ENCODE data around the gene CEMIP.

Gene CEMIP

DNA sequence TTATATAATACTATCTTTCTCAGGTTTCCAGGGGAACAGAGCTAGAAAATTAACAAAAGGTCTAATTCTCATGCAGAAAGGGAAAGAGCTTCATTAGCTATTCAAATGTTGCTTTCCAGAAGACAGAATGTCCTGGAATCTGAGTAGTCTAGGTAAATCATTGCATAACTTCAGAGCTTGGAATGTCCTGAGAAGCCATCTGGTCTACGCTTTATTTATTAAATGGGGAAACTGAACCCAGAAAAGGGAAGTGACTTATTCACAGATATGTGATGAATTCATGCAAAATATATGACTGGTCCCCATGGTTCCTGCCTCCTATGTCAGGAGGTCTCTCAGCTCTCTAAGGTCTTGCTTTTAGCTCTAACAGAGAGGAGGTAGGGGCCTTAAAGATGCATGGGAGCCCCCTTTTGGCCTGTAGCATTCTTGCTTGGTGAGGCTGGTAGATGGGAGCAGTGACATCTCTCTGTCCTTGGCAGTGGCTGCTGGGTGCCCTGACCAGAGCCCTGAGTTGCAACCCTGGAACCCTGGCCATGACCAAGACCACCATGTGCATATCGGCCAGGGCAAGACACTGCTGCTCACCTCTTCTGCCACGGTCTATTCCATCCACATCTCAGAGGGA, 99.2 kb downstream of the CEMIP start:
- DNase-seq (ENCODE audit: low read depth, low spot score) = no peak
- H3K4me3 ChIP-seq (ENCODE audit: low read depth, low read length) = no peak overlapping the region
- TF ChIP-seq, protein P1, sequence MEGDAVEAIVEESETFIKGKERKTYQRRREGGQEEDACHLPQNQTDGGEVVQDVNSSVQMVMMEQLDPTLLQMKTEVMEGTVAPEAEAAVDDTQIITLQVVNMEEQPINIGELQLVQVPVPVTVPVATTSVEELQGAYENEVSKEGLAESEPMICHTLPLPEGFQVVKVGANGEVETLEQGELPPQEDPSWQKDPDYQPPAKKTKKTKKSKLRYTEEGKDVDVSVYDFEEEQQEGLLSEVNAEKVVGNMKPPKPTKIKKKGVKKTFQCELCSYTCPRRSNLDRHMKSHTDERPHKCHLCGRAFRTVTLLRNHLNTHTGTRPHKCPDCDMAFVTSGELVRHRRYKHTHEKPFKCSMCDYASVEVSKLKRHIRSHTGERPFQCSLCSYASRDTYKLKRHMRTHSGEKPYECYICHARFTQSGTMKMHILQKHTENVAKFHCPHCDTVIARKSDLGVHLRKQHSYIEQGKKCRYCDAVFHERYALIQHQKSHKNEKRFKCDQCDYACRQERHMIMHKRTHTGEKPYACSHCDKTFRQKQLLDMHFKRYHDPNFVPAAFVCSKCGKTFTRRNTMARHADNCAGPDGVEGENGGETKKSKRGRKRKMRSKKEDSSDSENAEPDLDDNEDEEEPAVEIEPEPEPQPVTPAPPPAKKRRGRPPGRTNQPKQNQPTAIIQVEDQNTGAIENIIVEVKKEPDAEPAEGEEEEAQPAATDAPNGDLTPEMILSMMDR (IDR thresholded peaks at IDR 0.05; ENCODE audit: low read depth, low read length) = no peak
- in situ Hi-C loops (cut with HindIII; ENCODE audit: low sequenced_read_pairs) = no loop called here

DNA sequence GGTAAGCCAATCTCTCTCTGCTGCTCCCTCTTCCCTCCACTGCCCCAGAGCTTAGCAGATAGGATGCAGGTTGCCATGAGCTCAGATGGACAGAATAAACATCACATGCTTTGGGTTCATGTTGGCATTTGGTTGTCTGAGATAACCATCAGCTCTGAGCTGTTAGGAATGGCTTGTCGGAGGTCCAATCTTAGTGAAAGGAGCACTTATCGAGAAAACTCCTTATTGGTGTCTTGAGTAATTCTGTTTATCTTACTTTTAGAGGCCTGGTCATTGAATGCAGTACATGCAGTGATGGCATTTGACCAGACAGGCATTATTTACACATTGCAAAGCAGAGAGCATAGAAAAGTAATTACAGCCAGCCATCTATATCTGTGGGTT, 99.7 kb downstream of the CEMIP start:
- in situ Hi-C loops (cut with HindIII; ENCODE audit: low sequenced_read_pairs) = no loop called here
- no peak overlapping the region for H3K4me3 ChIP-seq (ENCODE audit: low read depth, low read length)
- TF ChIP-seq, protein P1 (IDR thresholded peaks at IDR 0.05; ENCODE audit: low read depth, low read length) = no peak
- no peak for DNase-seq (ENCODE audit: low read depth, low spot score)

DNA sequence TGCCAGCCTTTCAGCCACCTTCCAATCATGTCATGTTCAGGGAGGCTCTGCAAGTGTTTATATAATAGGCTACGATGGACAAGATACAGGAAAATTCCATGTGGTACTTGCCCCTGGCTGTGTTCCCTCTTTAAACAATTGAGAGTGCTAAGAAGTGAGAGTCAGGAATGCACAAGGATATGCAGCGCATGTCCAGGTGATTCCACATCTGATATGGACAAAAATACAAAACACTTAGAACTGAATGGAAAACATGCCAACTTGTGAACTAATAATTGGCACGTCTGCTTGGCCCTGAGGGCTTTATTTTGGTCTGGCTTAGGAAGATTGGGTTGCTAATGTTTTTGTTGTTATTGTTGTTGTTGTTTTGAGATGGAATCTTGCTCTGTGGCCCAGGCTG, 100.9 kb downstream of the CEMIP start:
- TF ChIP-seq, protein P1 (IDR thresholded peaks at IDR 0.05; ENCODE audit: low read depth, low read length) = no peak
- in situ Hi-C loops (cut with HindIII; ENCODE audit: low sequenced_read_pairs) = no loop called here
- DNase-seq (ENCODE audit: low read depth, low spot score) = no peak
- no peak overlapping the region for H3K4me3 ChIP-seq (ENCODE audit: low read depth, low read length)

GRCh38 chr15:80883641-80884040, 104.5 kb downstream of the CEMIP start:
- DNase-seq (ENCODE audit: low read depth, low spot score) = no peak
- H3K4me3 ChIP-seq (ENCODE audit: low read depth, low read length) = no peak overlapping the region
- in situ Hi-C loops (cut with HindIII; ENCODE audit: low sequenced_read_pairs) = no loop called here
- TF ChIP-seq, protein P1 (IDR thresholded peaks at IDR 0.05; ENCODE audit: low read depth, low read length) = no peak

DNA sequence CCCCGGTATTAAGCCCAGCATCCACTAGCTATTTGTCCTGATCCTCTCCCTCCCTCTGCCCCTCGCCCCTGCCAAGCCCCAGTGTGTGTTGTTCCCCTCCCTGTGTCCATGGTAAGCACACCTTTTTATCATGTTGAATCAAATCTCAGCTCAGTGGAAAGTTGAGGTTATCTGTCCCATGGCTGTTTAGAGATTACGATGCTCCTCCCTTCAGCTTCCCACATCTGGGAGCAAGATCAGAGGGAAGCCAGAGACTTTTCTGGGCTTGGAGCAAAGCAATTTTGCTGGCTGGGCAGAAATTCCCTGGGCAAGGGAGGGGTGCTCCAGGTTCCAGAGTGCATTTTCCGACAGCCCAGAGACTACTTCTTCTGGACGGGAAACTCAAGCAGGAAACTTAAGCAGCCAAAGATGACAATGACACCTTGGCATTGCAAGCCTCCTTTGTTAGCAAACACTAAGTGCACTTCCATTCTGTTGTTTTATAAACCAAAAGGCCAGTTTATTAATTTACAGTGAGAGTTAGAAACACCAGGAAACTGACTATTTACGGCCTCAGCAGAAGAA, 105.9 kb downstream of the CEMIP start:
- in situ Hi-C loops (cut with HindIII; ENCODE audit: low sequenced_read_pairs) = no loop called here

DNA sequence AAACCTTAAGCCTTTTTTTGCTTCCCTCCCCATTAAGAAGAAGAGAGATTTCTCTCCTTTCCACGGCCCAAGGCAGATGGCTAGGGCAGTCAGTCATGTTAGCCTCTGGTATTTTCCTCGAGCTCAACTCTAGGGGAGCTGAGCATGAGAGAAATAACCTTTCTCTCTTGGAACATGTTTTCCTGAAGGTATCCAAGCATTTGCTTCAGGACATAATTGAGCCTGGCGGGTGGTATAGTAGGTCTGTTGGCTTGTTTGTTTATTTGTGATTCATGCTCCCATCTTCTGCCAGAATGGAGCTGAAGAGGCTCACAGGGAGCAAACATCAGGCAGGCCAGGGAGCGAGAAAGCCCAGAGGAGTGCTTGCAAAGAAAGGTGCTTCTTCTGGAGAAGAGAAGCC, 108.0 kb downstream of the CEMIP start:
- TF ChIP-seq, protein P1 (IDR thresholded peaks at IDR 0.05; ENCODE audit: low read depth, low read length) = no peak
- no peak overlapping the region for H3K4me3 ChIP-seq (ENCODE audit: low read depth, low read length)
- DNase-seq (ENCODE audit: low read depth, low spot score) = peak; percentile 22
- in situ Hi-C loops (cut with HindIII; ENCODE audit: low sequenced_read_pairs) = no loop called here

More for the DNA sequence above, 105.9 kb downstream of the CEMIP start:
- TF ChIP-seq, protein P1 (IDR thresholded peaks at IDR 0.05; ENCODE audit: low read depth, low read length) = no peak
- no peak overlapping the region for H3K4me3 ChIP-seq (ENCODE audit: low read depth, low read length)
- no peak for DNase-seq (ENCODE audit: low read depth, low spot score)

Measured in astrocyte of the spinal cord (primary cell).